VCaP (cell line): ENCODE measurements around the gene TMEM168.

ENCODE experiments used
- H3K27ac ChIP-seq: fragments of 450-650 bp; 2 replicates; pipeline ENCODE4 v1.5.1; 2017
- CTCF ChIP-seq: fragments of 450-650 bp; conservative IDR thresholded peaks from 2 replicates; pipeline ENCODE4 v1.5.1; 2017; ENCODE audit warnings: mild to moderate bottlenecking, moderate library complexity

The TMEM168 gene

DNA sequence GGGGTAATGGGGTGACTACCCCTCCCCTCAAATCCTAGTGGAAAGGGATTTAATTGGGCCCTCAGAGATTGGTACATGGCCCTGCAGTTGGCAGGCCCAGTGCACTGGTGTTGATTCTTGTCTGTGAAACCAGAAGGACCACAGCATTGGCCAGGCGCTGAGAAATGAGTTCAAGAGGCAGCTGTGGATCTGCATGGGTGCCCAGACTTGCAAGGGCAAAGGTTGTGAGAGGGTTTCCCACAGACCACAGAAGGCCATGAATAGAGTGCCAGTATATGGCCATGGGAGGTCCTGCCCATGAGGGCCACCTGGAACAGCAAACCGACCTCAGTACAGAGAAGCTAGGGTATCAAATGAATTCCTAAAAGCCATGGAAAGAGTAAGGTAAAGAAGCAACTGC is 32.9 kb downstream of the TMEM168 start:
- no peak for TF ChIP-seq CTCF
- no peak overlapping the region for H3K27ac ChIP-seq

DNA sequence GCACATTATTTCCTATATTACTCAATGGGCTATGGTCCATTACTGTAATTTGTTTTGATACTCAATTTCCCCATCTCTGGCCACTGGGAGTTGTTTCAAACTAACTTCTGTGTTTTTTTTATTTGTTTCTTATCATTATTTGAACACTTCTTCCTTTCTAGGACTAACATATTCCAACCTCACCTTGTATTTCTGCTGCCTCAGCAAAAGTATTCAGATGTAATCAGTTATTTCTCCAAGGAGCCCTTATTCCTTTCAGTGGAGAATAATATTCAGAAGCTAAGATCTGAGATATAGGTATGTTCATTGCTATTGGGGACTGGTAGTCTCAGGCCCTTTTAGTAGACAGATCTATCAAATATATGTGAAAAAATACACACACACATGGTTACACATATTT is 36.9 kb downstream of the TMEM168 start:
- no peak overlapping the region for H3K27ac ChIP-seq
- no peak for TF ChIP-seq CTCF

DNA sequence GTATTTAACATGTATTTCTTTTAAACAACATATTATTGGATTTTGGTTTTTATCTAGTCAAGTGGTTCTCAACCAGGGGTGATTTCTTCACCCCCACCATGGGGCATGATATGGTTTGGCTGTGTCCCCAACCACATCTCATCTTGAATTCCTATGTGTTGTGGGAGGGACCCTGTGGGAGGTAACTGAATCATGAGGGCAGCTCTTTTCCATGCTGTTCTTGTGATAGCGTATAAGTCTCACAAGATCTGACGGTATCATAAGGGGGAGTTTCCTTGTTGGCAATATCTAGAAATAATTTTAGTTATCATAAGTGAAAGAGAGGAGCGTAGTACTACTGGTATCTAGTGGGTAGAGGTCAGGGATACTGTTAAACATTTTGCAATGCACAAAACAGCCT is 37.6 kb downstream of the TMEM168 start:
- no peak for TF ChIP-seq CTCF
- H3K27ac ChIP-seq: no peak overlapping the region

GRCh38 chr7:112749775-112750174 is 40.4 kb downstream of the TMEM168 start:
- no peak for TF ChIP-seq CTCF

GRCh38 chr7:112748381-112748780 is 41.8 kb downstream of the TMEM168 start:
- H3K27ac ChIP-seq: no peak overlapping the region
- TF ChIP-seq CTCF: no peak

More at GRCh38 chr7:112749775-112750174, 40.4 kb downstream of the TMEM168 start:
- no peak overlapping the region for H3K27ac ChIP-seq

DNA sequence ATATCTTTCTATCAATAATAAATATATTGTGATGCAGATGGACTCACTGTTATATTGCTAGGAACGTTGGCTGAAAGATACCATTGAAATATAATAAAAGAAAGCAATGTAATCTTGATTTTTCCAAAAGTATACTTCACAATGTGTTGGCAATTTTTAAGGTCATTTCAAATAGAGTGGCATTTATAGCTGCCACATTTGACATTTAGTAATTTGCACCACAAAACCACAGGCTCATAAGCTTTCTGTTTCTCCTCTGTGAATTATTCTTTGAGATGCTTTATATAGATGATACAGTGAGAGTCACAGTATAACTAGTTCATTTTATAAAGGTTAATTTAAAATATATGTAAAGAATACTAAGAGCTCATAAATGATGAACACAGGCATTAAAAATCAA is 44.6 kb downstream of the TMEM168 start:
- H3K27ac ChIP-seq: no peak overlapping the region
- no peak for TF ChIP-seq CTCF

DNA sequence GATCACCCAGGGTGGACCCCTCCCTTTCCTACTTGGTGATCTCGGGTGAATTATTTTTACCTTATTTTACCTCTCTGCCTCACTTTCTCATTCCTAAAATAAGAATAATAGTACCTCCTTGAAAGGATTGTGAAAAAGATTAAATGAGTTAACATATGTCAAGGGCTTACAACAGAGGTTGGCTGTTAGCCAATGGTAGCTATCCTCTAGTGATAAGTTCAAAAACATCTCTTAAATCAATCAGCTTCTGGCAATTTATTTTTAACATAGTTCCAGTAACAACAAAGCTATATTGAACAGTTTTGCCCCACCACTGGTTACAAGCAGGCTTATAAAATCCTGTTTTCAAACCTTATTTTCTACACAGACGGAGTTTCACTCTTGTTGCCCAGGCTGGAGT is 45.4 kb downstream of the TMEM168 start:
- no peak for TF ChIP-seq CTCF
- no peak overlapping the region for H3K27ac ChIP-seq

GRCh38 chr7:112743811-112744210 is 46.4 kb downstream of the TMEM168 start:
- no peak overlapping the region for H3K27ac ChIP-seq
- TF ChIP-seq CTCF: no peak
